HT-29 (cell line): Measurements from ENCODE around the gene OTOGL. TPM values are rescaled to one million over a fixed set of nuclear protein-coding genes. Genes with fewer than 3 reads are reported as not detected.

Source experiments
- DNase-seq: peaks from one replicate; pipeline ENCODE4 v3.0.0-alpha.2; 2015; ENCODE audit warnings: low spot score
- total RNA-seq: library from RNA; depleted of rRNA; stranded (reverse); fragments of >200 nt; shearing (Covaris generic); gene quantifications from 2 replicates; pipeline ENCODE4 v1.2.3, GENCODE V29; 2014; rRNA removed

The OTOGL gene, protein sequence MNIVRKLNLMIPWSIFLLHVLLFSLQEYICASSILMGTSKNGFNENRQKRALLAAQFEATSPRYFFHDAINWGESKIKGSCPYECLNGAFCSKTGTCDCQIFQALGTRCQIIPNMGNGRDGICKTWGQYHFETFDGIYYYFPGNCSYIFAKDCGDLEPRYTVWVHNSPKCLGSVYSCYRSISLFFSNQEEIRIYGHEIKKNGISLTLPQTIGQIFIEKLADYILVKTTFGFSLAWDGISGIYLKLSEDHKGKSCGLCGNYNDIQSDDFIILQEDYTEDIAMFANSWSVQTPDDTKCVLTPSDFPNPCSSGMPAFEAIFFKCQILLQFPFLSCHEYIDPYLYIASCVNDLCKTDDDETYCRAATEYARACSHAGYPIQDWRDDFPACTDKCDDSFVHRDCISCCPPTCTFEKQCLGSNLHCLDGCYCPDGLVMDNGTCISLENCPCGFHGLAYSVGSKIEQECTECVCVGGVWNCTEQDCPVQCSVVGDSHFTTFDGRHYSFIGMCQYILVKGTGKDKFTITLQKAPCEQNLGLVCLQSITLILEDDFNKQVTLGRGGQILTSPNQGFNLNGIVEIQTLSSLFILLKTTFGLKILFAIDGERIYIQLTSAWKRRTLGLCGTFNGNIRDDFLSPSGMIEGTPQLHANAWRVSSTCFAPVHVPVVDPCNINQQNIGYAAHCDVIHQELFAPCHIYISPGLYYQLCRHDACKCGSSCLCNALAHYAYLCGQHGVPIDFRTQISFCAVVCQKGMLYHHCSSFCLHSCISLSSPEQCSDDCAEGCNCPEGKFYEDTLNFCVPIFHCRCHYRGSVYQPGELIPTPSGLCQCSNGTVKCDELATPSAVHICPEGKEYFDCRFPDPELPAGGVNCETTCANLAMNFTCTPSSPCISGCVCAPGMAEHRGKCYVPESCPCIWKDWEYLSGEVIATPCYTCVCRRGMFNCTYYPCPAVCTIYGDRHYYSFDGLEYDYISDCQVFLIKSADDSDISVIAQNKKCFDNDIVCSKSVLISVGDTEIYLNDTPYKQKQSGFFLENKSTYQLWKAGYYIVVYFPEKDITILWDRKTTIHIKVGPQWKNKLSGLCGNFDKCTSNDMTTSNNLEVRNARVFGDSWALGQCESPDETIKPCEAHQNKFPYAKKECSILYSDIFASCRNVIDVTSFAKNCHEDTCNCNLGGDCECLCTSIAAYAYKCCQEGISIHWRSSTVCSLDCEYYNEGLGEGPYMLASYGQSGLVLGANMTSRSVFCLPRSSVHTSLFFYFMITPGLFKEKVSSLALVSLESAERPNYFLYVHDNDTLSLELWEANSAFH (N-terminal part only)
- total RNA-seq, result 0.13 and 0.18 TPM in 2 replicates

DNA sequence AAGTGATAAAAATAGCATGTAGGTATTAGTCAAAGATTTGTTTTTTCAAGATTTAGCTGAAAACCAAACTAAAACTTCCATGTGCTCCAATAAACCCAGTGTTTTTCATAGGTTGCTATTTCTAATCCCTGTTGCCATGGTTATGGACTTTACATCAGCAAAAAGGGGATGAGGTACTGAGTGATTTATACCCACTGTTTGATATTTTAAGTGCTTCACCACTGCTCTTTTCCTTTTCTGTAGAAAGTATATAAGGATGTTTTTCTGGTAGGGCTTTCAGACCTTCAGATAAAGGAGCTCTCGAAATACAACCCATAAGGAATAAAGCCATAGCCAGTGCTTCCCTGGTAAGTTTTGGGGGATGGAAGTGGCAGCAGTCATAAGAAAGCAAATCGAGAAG is at the start of gene OTOGL:
TSS of gene OTOGL (plus strand) at position 279 of the 400 bp plus-strand sequence. CDS start 109,895 bp downstream, outside the sequence.
- DNase-seq, result no peak

GRCh38 chr12:80050236-80050635 is 49.1 kb upstream of the OTOGL start:
- DNase-seq, result no peak

- DNase-seq, result no peak
Observed at GRCh38 chr12:80053051-80053790, 46.1 kb upstream of the OTOGL start.

GRCh38 chr12:80056232-80056631 is 43.1 kb upstream of the OTOGL start:
- DNase-seq, result no peak

DNA sequence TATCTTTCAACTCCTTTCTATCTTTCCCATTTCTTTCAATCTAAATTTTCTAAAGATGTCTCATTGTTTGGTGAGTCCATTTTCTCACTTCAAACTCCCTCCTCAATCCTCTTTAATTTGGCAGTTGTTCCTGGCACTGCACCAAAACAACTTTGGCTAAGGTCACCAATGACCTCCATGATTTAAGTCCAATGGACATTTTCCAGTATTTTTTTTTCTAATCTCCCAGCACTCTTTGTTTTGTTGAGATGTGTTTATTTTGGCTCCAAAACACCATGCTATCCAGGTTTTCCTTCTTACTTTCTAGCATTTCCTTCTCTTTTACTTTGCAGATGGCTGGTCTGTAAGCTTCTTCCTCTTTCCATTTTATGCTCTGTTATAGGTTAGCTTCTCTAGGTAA is 42.5 kb upstream of the OTOGL start:
- DNase-seq, result no peak

DNA sequence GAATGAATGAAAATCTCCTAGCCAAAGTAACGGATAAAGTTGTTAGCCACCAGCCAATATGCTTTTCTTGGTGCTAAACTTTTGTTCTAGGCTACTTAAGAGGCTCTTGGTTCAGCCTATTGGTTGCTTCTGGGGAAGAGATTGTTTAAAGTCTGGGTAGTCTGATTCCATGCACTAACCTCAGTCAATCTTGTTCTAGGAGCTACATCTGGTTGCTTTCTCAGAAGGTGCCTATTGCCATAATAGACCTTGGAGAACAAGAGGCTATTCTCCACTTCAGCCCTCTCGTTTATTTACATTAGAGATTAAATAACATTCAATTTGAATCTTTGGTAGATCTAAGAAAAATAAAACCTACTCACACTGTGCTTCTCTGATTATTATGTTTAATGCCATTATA is 40.8 kb upstream of the OTOGL start:
- no peak for DNase-seq

GRCh38 chr12:80059102-80059501 is 40.2 kb upstream of the OTOGL start:
- DNase-seq, result no peak

DNA sequence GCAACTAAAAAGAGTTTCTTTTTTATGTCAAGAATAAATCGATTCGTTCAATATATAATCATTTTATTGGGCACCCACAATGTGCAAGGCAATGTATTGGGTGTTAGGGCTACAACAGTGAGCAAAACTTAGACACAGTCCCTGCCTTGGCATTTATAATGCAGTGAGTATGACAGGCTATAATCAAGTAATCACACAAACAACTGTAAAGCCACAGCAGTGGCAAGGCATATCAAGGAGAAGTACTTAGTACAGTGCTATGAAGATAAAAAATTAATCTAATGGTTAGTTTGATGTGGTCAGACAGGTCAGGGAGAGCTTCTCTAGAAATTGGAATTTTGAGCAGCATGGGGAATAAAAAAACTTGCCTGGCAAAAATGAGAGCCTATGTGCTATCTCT is 39.5 kb upstream of the OTOGL start:
- no peak for DNase-seq

- DNase-seq, result no peak
Observed at GRCh38 chr12:80064269-80064668, 35.1 kb upstream of the OTOGL start.

DNA sequence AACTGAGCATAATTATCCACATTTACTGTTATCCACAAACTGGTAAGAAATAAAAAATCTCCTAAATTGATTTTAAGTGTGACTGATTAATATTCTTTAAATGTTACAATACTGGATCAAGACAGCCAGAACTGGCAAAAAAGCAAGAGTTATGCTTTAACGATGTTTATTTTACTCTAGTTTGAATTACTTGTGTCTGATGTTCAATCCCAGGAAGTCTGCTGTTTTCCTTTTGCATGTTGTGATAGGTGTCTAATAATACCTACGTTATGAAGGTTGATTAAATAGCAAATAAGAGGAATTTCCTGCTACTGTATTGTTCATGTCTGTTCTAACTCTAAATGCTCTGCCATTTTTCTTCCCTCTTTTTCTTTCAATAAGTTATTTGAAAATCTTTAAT is 34.4 kb upstream of the OTOGL start:
- DNase-seq, result no peak

GRCh38 chr12:80068173-80068572 is 31.2 kb upstream of the OTOGL start:
- DNase-seq, result no peak

DNA sequence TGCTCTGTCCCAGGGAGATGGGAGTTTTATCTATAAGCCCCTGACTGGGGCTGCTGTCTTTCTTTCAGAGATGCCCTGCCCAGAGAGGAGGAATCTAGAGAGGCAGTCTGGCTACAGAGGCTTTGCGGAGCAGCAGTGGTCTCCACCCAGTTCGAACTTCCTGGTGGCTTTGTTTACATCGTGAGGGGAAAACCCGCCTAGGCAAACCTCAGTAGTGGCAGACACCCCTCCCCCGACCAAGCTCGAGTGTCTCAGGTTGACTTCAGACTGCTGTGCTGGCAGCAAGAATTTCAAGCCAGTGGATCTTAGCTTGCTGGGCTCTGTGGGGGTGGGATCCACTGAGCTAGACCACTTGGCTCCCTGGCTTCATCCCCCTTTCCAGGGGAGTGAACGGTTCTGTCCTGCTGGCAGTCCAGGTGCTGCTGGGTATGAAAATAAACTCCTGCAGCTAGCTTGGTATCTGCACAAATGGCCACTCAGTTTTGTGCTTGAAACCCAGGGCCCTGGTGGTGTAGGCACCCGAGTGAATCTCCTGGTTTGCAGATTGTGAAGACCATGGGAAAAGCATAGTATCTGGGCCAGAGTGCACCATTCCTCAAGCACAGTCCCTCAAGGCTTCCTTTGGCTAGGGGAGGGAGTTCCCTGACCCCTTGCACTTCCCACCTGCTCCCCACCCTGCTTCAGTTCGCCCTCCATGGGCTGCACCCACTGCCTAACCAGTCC is 15.3 kb upstream of the OTOGL start:
- DNase-seq, result peak; percentile 59

GRCh38 chr12:80086025-80086424 is 13.3 kb upstream of the OTOGL start:
- DNase-seq, result no peak

DNA sequence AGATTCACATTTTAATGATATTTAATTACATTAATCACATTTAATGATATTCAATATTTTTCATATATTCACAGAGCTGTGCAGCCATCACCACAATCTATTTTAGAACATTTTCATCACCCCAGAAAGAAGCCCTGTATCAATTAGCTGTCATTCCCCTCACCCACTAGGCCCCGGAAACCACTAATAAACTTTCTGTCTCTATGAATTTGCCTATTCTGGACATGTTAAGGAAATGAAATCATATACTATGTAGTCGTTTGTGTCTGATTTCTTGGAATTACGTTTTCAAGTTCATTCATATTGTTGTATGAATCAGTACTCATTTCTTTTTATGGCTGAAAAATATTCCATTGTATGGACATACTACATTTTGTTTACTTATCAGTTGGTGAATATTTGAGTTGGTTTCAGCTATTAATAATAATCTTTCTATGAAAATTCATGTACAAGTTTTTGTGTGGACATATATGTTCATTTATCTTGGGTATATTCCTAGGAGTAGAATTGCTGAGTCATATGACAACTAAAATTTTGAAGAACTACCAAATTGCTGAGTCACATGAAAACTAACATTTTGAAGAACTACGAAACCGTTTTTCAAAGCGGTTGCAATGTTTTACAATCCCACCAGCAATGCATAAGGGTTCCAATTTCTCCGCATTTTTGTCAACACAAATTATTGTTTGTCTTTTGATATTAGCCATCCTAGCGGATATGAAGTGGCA is 11.7 kb upstream of the OTOGL start:
- no peak for DNase-seq

DNA sequence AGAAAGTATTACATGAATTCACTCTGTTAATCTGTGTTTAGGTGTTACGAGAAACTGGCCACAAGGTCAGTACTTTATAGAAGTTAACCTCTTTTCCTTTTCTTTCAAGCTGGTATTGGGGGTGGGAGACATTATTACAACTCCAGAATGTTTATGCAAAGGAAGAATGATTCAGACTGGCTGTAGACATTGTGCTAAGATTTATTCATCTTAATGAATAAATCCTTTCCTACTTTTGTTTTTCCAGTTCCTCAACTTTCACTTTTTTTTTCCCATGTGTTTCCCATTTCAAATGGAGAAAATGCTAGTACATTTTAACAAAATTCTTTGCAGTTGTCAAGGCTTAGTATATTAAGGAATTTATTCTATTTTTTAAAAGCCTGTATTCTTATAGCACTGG is 1.3 kb downstream of the OTOGL start:
- DNase-seq, result no peak

- DNase-seq, result peak; percentile 66
Observed at GRCh38 chr12:80101126-80101525, 1.8 kb downstream of the OTOGL start.

DNA sequence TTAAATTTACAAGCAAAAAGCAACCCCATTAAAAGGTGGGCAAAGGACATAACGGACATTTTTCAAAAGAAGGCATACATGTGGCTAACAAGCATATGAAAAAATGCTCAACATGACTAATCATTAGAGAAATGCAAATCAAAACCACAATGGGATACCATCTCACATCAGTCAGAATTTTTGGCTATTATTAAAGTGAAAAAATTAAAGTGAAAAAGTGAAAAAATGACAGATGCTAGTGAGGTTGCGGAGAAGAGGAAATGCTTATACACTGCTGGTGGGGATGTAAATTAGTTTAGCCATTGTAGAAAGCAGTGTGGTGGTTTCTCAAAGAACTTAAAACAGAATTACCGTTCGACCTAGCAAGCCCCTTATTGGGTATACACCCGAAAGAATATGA is 7.9 kb downstream of the OTOGL start:
- no peak for DNase-seq

DNA sequence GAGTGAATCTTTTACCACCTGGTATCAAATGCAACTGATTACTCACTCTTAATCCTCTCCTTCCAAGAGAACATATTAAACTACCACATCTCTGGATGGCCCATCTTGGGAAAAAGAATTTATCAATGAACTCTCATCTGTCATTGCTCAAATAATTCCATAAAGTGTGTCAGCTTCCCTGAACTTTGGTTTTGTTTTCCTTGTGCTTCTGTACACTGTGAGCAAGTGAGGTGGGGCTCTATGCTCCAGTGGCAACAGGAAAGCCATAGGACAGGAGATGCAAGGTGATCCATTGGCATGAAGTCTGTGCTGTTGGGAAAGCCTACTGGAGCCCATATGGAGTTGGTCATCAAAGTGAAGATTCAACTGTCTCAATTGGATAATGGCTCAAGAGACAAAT is 17.4 kb downstream of the OTOGL start:
- peak; percentile 10 for DNase-seq

GRCh38 chr12:80118565-80119324 is 19.4 kb downstream of the OTOGL start:
- no peak for DNase-seq
